Ascending aorta (tissue), 2 donors: ENCODE measurements around the gene HID1. TPM values are rescaled to one million over a fixed set of nuclear protein-coding genes. Genes with fewer than 3 reads are reported as not detected.

Experiments
- DNase-seq, 2 donors: peaks; one replicate each; pipeline ENCODE4 v3.0.0-alpha.2; 2019; ENCODE audit warnings: low spot score in 2 of 2
- H3K27ac ChIP-seq, 2 donors: fragments of 200-600 bp; sonication (generic); one replicate each; pipeline ENCODE4 v1.5.1; 2016 to 2017; ENCODE audit warnings: mild to moderate bottlenecking in 1 of 2
- H3K27me3 ChIP-seq: fragments of 200-600 bp; sonication (generic); one replicate; pipeline ENCODE4 v1.5.1; 2017
- H3K36me3 ChIP-seq, 2 donors: fragments of 200-600 bp; sonication (generic); one replicate each; pipeline ENCODE4 v1.5.1; 2016
- H3K4me1 ChIP-seq, 2 donors: fragments of 200-600 bp; sonication (generic); one replicate each; pipeline ENCODE4 v1.5.1; 2016 to 2017; ENCODE audit warnings: mild to moderate bottlenecking in 1 of 2
- H3K4me3 ChIP-seq, 2 donors: fragments of 200-600 bp; sonication (generic); one replicate each; pipeline ENCODE4 v1.5.1; 2016 to 2017; ENCODE audit warnings: mild to moderate bottlenecking in 1 of 2
- H3K9me3 ChIP-seq, 2 donors: fragments of 200-600 bp; sonication (generic); one replicate each; pipeline ENCODE4 v1.5.1; 2016
- intact Hi-C: fragments of 100-400 bp; cut with DNase I; formaldehyde crosslinking; loops from one replicate; pipeline ENCODE4 v1.15.1; 2023
- total RNA-seq: library from RNA; depleted of rRNA; stranded (reverse); fragments of >200 nt; gene quantifications from one replicate; pipeline ENCODE4 v1.1.0, GENCODE V29; 2016
- TF ChIP-seq, protein P1 (sequence below), 3 experiments: fragments of 200-600 bp in 2 of 3; fragments of 450-650 bp in 1 of 3; sonication (generic) in 2 of 3; IDR thresholded peaks; one replicate each; pipeline ENCODE4 v1.5.1; 2016 to 2019; ENCODE audit warnings: antibody characterized with exemption in 3 of 3, mild to moderate bottlenecking in 1 of 3, moderate library complexity in 1 of 3

The HID1 gene
- total RNA-seq, 1 donor from 2014 or later, result 103 TPM

DNA sequence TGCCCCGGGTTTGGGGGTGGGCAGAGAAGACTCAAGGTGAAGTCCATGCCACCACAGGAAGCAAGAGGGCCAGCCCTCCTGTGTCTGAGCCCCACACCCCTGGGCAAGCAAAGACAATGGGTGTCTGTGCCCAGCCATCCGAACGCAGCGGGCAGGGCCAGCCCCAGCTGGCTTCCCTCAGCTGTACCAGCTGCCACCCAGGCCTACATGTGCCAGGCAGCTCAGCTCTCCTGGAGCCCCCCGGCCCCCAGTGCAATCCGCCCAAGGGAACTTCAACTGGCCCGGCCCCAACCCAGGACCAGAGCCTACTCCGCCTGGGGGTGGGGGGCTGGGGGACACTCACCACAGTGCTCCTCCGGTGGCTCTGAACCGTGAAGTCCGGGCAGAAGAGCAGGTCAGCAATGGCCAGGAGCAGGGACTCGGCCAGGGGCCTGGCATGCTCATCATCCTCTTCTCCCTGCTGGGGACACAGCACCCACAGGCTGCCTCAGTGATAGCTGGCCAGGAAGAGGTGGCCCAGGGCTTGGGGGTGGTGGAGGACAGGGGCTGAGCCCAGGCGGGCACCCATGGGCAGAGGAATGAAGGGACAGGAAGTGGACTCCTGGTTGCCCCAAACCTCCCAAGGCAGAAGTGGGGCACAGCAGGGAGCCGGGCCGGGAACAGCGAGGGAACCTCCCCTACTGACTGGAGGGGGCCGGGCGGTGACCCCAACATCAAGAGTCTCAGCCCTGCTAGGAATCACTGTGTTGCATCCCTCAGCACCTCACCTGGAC is 9.8 kb downstream of the HID1 start:
- no peaks in the 10 kb centered on the region for H3K4me1 ChIP-seq
- no peaks in the 10 kb centered on the region for H3K36me3 ChIP-seq
- TF ChIP-seq, protein P1, sequence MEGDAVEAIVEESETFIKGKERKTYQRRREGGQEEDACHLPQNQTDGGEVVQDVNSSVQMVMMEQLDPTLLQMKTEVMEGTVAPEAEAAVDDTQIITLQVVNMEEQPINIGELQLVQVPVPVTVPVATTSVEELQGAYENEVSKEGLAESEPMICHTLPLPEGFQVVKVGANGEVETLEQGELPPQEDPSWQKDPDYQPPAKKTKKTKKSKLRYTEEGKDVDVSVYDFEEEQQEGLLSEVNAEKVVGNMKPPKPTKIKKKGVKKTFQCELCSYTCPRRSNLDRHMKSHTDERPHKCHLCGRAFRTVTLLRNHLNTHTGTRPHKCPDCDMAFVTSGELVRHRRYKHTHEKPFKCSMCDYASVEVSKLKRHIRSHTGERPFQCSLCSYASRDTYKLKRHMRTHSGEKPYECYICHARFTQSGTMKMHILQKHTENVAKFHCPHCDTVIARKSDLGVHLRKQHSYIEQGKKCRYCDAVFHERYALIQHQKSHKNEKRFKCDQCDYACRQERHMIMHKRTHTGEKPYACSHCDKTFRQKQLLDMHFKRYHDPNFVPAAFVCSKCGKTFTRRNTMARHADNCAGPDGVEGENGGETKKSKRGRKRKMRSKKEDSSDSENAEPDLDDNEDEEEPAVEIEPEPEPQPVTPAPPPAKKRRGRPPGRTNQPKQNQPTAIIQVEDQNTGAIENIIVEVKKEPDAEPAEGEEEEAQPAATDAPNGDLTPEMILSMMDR (IDR thresholded peaks at IDR 0.05), result no peak
- no peak for DNase-seq
- intact Hi-C loops, result loop anchor here (5.0 kb wide), 1 partner anchor 144 kb away; the partner anchor contains the start of gene ARMC7
- no peaks in the 10 kb centered on the region for H3K27me3 ChIP-seq
- no peaks in the 10 kb centered on the region for H3K9me3 ChIP-seq
- H3K4me3 ChIP-seq, result no peak overlapping the region
- H3K27ac ChIP-seq, result no peak overlapping the region

DNA sequence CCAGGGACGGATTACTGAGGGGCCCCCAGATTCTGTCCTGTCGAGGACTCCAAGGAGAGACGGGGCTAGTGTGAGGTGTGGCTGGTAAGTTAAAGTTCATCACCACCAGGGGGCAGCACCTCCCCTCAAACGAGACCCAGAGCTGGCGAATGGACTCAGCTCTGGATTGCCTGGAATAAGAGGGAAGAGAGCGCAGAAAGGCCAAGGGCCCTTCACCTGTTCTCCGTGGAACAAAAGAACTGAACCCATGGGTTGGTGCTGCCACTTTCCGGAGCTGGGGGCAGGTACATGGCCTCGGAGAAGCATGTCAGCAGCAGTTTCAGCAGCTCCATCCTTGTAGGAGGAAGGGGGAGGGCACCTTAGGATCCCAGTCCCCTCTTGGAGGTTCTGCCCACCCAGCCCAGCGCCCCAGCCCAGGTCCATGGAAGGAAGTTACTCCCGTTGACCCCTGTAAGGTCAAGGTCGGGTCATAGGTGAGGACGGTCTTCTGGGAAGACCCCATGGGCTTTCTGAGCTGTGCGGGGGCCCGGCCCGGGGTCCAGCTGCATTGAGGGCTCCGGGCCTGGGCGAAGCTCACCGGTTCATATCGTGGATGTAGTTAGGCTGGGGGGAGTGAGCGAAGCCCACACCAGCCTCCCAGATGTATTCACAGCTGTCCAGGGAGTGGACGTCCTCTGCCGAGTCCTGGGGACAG is 10.8 kb downstream of the HID1 start:
- Histone ChIP-seq H3K27me3 (no peaks in the 10 kb centered on the region), H3K9me3 (no peaks in the 10 kb centered on the region), H3K27ac (no peak overlapping the region), H3K4me3 (no peak overlapping the region), H3K36me3 (no peaks in the 10 kb centered on the region), H3K4me1 (no peaks in the 10 kb centered on the region)
- TF ChIP-seq, protein P1 (IDR thresholded peaks at IDR 0.05), result peak; percentile 53 to 84 (median 77)
- intact Hi-C loops, result loop anchor here (1.0 to 5.0 kb wide), 4 partner anchors 26 to 239 kb away; partner anchors contain the start of gene ARMC7
- DNase-seq, result peak in 1 of 2 donors; percentile 91

DNA sequence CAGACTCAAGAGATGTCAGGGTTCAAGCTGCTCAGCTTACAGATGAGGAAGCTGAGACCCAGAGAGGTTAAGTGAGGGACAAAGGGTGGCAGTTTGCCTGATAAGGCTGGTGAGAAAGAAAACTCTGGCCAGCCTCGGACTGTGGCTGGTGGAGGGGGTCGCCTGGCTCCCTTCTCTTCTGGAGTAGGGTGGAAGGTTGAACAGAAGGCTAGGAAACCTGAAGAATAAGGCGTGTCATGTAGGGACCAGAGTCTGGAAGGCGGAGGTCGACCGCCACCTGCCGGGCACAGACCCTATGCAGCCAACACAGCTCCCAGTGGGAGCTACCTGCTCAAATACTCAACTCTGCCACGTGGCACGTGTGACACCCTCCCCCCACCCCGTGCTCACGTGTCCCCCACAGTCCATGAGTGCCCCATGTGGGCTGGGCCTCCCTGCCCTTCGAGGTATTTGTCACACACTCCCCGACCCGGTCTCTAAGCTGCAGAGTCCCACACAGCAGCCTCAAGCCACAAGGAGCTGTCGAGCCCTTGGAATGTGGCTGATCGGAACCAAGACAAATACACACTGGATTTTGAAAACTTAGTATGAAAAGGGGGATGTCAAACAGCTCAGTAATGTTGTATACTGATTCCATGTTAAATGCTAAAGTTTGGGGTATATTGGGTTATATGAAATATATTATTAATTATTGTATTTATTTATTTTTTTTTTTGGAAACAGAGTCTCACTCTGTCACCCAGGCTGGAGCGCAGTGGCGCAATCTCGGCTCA is 11.8 kb downstream of the HID1 start:
- Histone ChIP-seq H3K36me3 (no peaks in the 10 kb centered on the region), H3K4me3 (no peak overlapping the region), H3K27me3 (no peaks in the 10 kb centered on the region), H3K9me3 (no peaks in the 10 kb centered on the region), H3K4me1 (no peaks in the 10 kb centered on the region), H3K27ac (no peak overlapping the region)
- DNase-seq, result no peak
- intact Hi-C loops, result loop anchor here (1.0 to 5.0 kb wide), 4 partner anchors 28 to 240 kb away; partner anchors contain the start of gene ARMC7
- TF ChIP-seq, protein P1 (IDR thresholded peaks at IDR 0.05), result no peak

DNA sequence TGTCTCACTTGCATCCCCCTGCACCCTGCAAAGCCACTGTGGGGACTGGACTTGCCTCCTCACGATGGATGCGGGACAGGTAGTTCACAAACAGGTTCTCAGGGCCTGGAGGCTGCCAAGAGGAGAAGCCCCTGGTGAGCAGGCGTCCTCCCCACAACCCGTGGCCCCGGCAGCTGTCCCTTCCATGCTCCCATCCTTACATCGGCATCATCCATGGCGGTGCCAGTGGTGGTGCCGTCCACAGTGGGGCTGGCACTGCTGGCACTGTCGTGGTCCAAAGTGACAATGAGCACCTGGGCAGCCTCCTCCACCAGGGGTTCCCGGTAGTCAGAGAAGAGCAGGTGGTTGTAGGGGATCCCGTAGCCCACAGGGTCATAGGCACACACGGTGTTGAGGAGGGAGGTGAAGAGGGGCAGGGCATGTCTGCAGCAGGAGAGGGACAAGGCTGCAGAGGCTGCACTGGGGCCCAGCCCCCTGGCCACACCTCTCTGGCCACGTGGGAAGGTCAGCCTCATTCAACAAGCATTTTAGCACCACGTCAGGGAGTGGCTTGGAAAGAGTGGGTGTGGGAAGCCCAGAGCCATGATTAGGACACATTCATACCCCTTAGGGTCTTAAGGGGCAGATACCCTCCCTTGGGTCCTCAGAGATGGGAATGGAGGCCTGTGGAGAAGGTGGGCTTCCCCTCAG is 12.6 kb downstream of the HID1 start:
- intact Hi-C loops, result loop anchor here (2.0 to 5.0 kb wide), 3 partner anchors 147 to 241 kb away; partner anchors contain the start of gene ARMC7
- DNase-seq, result no peak
- no peak overlapping the region for H3K27ac ChIP-seq
- H3K27me3 ChIP-seq, result no peaks in the 10 kb centered on the region
- no peaks in the 10 kb centered on the region for H3K9me3 ChIP-seq
- no peaks in the 10 kb centered on the region for H3K4me1 ChIP-seq
- no peaks in the 10 kb centered on the region for H3K36me3 ChIP-seq
- no peak overlapping the region for H3K4me3 ChIP-seq
- TF ChIP-seq, protein P1 (IDR thresholded peaks at IDR 0.05), result no peak
